HUES6 (cell line): Measurements from ENCODE around the gene POU2F2.
"Not testable (repeated sequence)": the region's sequence is repeated elsewhere in the genome, so short reads cannot be mapped to it uniquely, and the experiment has no call there.

Experiments
- H3K27ac ChIP-seq: 2 replicates; pipeline ENCODE4 v1.7.0; 2013; ENCODE audit warnings: low read depth, mild to moderate bottlenecking, low read length, inconsistent platforms
- H3K27me3 ChIP-seq: 2 replicates; pipeline ENCODE4 v1.6.1; 2013; ENCODE audit warnings: low read length; ENCODE audit not compliant: control insufficient read depth, insufficient read depth
- H3K36me3 ChIP-seq: 2 replicates; pipeline ENCODE4 v1.6.1; 2013; ENCODE audit warnings: low read length; ENCODE audit not compliant: control insufficient read depth, insufficient read depth
- H3K4me1 ChIP-seq: 2 replicates; pipeline ENCODE4 v1.6.1; 2013; ENCODE audit warnings: low read length; ENCODE audit not compliant: control insufficient read depth, insufficient read depth
- H3K4me3 ChIP-seq: 2 replicates; pipeline ENCODE4 v1.5.1; 2013; ENCODE audit warnings: low read depth, low read length
- H3K9ac ChIP-seq: one replicate; pipeline ENCODE4 v1.6.1; 2013; ENCODE audit warnings: mild to moderate bottlenecking, low read length
- H3K9me3 ChIP-seq: 2 replicates; pipeline ENCODE4 v1.6.1; 2013; ENCODE audit warnings: low read depth, low read length; ENCODE audit not compliant: control insufficient read depth, insufficient read depth

Gene POU2F2

GRCh38 chr19:42052241-42052863 is 79.9 kb downstream of the POU2F2 start:
- Histone ChIP-seq H3K27me3 (no peaks in the 10 kb centered on the region), H3K9me3 (no peaks in the 10 kb centered on the region), H3K4me3 (no peak overlapping the region), H3K4me1 (no peaks in the 10 kb centered on the region), H3K9ac (no peak overlapping the region), H3K36me3 (peaks cover 69% of the 10 kb centered on the region), H3K27ac (no peak overlapping the region)

DNA sequence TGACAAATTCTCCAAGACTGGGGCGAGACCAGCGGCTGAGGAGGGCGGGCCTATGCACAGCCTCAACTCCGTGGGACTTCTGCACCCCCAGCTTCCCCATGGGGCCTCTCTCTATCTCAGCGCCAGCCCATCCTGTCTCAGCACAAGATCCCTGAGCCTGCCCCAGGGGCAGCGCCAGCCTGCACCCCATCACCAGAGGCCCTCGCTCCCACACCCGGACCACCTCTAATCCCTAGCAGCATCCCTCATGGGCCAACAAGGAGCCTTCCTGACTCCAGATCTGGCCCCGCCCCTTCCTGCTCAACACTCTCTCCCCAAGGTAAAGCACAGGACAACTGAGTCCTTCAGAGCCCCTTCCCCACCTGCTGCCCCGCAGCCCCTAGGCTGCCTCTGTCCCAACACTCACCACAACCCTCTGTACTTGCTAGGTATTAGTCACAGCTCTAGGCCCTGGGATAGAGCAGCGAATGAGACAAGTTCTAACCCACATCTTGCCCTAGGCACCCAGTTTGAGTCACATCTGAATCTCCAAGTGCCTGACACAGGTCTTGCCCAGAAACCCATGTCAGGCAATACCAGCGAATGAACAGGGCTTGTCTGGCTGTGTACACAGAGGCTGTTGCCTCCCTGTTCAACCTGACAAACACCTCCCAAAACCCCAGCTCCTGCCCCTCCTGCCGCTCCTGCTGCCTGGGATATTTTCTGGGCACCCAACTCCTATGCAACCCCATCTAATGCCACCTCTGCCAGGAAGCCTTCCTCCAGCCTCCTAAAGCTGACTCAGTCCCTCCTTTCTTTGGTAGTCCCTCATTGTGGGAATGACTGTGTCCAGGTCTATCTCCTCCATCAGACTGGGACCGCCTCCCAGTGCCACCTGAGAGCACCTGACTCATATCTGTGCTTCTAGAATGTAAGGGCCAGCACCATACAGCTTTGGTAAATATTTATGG is 80.8 kb downstream of the POU2F2 start:
- no peaks in the 10 kb centered on the region for H3K4me1 ChIP-seq
- no peak overlapping the region for H3K9ac ChIP-seq
- peaks cover 64% of the 10 kb centered on the region for H3K36me3 ChIP-seq
- H3K9me3 ChIP-seq: no peaks in the 10 kb centered on the region
- H3K27ac ChIP-seq: no peak overlapping the region
- no peaks in the 10 kb centered on the region for H3K27me3 ChIP-seq
- no peak overlapping the region for H3K4me3 ChIP-seq

DNA sequence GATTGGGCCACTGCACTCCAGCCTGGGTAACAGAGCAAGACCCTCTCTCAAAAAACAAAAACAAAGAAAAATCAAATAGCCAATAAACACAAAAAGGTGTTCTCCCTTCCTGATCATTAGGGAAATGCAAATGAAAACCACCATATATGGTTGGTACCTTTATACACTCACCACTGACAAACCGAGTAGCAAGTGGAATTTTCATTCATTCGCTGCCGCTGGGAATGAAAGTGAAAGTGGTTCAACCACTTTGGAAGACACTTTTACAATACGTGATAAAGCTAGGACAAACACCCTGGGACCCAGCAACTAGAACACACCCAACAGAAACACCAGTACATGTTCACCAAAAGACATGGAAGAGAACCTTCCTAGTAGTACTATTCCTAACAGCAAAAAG is 83.3 kb downstream of the POU2F2 start:
- peaks cover 56% of the 10 kb centered on the region for H3K36me3 ChIP-seq
- H3K4me1 ChIP-seq: no peaks in the 10 kb centered on the region
- H3K27ac ChIP-seq: no peak overlapping the region
- no peak overlapping the region for H3K9ac ChIP-seq
- H3K27me3 ChIP-seq: no peaks in the 10 kb centered on the region
- no peaks in the 10 kb centered on the region for H3K9me3 ChIP-seq
- H3K4me3 ChIP-seq: no peak overlapping the region

DNA sequence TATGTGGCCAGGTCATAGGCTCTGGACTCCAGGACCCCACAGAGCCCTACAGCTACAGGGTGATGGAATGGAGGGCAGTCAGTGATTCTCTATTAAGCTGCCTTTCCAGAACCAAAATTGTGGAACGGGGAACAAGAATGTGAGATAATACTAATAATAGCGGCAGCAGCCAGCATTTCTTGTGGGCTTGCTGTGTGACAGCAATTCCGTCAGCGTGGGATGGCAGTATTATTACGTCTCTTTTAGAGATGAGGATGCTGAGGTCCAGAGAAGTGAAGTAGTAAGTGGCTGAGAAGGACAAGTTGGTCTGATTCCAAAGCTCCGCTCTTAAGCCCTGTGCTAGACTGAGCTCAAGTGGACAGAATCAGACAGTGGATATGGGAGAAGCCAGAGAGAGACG is 86.7 kb downstream of the POU2F2 start:
- peaks cover 51% of the 10 kb centered on the region for H3K36me3 ChIP-seq
- H3K9ac ChIP-seq: no peak overlapping the region

GRCh38 chr19:42042455-42043170 is 89.6 kb downstream of the POU2F2 start:
- H3K27ac ChIP-seq: no peak overlapping the region
- H3K36me3 ChIP-seq: peaks cover 60% of the 10 kb centered on the region
- H3K4me1 ChIP-seq: no peaks in the 10 kb centered on the region
- no peaks in the 10 kb centered on the region for H3K27me3 ChIP-seq
- H3K9ac ChIP-seq: no peak overlapping the region
- H3K4me3 ChIP-seq: no peak overlapping the region
- H3K9me3 ChIP-seq: no peaks in the 10 kb centered on the region

More for the DNA sequence above, 86.7 kb downstream of the POU2F2 start:
- Histone ChIP-seq H3K27me3 (no peaks in the 10 kb centered on the region), H3K9me3 (no peaks in the 10 kb centered on the region), H3K4me3 (no peak overlapping the region), H3K4me1 (no peaks in the 10 kb centered on the region), H3K27ac (no peak overlapping the region)

GRCh38 chr19:42040491-42040890 is 91.8 kb downstream of the POU2F2 start:
- not testable (repeated sequence) for H3K4me1 ChIP-seq, H3K27me3 ChIP-seq, H3K9me3 ChIP-seq, H3K27ac ChIP-seq, H3K9ac ChIP-seq, H3K4me3 ChIP-seq
- H3K36me3 ChIP-seq: peaks cover 56% of the 10 kb centered on the region

DNA sequence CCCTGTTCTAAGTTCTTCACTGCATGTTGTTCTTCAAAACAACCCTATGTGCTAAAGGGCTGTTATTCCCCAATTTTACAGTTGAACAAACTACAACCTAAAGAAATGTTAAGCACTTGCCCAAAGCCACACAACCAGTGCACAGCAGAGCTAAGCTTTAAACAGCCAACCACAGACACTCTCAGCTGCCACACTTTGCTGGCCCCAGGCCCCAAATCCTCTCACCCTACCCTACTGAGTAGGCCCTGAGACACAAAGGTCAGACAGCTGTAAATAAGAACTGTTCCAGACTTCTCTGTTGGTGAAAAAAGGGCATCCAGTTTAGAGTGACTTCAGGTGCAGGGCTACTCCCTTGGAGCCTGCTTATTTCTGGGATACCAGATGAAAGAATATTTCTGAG is 92.2 kb downstream of the POU2F2 start:
- no peak overlapping the region for H3K4me3 ChIP-seq
- peaks cover 52% of the 10 kb centered on the region for H3K36me3 ChIP-seq
- H3K9me3 ChIP-seq: no peaks in the 10 kb centered on the region
- H3K27ac ChIP-seq: no peak overlapping the region
- H3K27me3 ChIP-seq: no peaks in the 10 kb centered on the region
- no peak overlapping the region for H3K9ac ChIP-seq
- H3K4me1 ChIP-seq: no peaks in the 10 kb centered on the region

- H3K9ac ChIP-seq: no peak overlapping the region
- H3K27ac ChIP-seq: no peak overlapping the region
- no peak overlapping the region for H3K4me3 ChIP-seq
- no peaks in the 10 kb centered on the region for H3K9me3 ChIP-seq
- H3K4me1 ChIP-seq: no peaks in the 10 kb centered on the region
- H3K36me3 ChIP-seq: peaks cover 49% of the 10 kb centered on the region
- H3K27me3 ChIP-seq: no peaks in the 10 kb centered on the region
These were observed 93.6 kb downstream of the POU2F2 start for GRCh38 chr19:42038666-42039065.

- Histone ChIP-seq H3K4me1 (peaks cover 3% of the 10 kb centered on the region), H3K36me3 (peaks cover 44% of the 10 kb centered on the region), H3K27me3 (no peaks in the 10 kb centered on the region), H3K4me3 (no peak overlapping the region), H3K9me3 (no peaks in the 10 kb centered on the region), H3K27ac (no peak overlapping the region), H3K9ac (no peak overlapping the region)
These were observed 94.6 kb downstream of the POU2F2 start for GRCh38 chr19:42037649-42038048.
